Glutamatergic neuron (in vitro differentiated cells): ENCODE measurements around the gene SHROOM4. TPM values are rescaled to one million over a fixed set of nuclear protein-coding genes. Genes with fewer than 3 reads are reported as not detected.

ENCODE experiments used
- DNase-seq: peaks from one replicate; pipeline ENCODE4 v3.0.0; 2022
- H3K27ac Mint-ChIP-seq: one replicate; pipeline ENCODE4 v1.8.0; 2020; ENCODE audit warnings: mild to moderate bottlenecking, mixed read lengths, inconsistent platforms; ENCODE audit not compliant: unreplicated experiment
- H3K27me3 Mint-ChIP-seq: one replicate; pipeline ENCODE4 v1.8.0; 2020; ENCODE audit warnings: mild to moderate bottlenecking, moderate library complexity, mixed read lengths, inconsistent platforms; ENCODE audit not compliant: unreplicated experiment
- H3K36me3 Mint-ChIP-seq: one replicate; pipeline ENCODE4 v1.8.0; 2020; ENCODE audit warnings: mild to moderate bottlenecking, mixed read lengths, inconsistent platforms; ENCODE audit not compliant: unreplicated experiment
- H3K4me1 Mint-ChIP-seq: one replicate; pipeline ENCODE4 v1.8.0; 2020; ENCODE audit warnings: mild to moderate bottlenecking, low read depth, mixed read lengths, inconsistent platforms; ENCODE audit not compliant: unreplicated experiment
- H3K4me3 Mint-ChIP-seq: one replicate; pipeline ENCODE4 v1.8.0; 2020; ENCODE audit warnings: mild to moderate bottlenecking, mixed read lengths, inconsistent platforms; ENCODE audit not compliant: unreplicated experiment
- H3K9me3 Mint-ChIP-seq: one replicate; pipeline ENCODE4 v1.8.0; 2020; ENCODE audit warnings: mild to moderate bottlenecking, moderate library complexity, mixed read lengths, inconsistent platforms; ENCODE audit not compliant: unreplicated experiment
- total RNA-seq: library from RNA; stranded (reverse); fragmentation: NEBNext Ultra II Directional; extraction: Animal tissue kit (Norgen Biotek cat#: 25700); gene quantifications from one replicate; pipeline ENCODE4 v1.2.1, GENCODE V29; 2021; ENCODE audit not compliant: unreplicated experiment
- TF ChIP-seq, protein P1 (sequence below): fragments of 200-600 bp; sonication (generic); IDR thresholded peaks from one replicate; pipeline ENCODE4 v1.5.0; 2021; ENCODE audit not compliant: partially characterized antibody, unreplicated experiment

Gene SHROOM4
- total RNA-seq, 1 donor from 2014 or later = 0.96 TPM

DNA sequence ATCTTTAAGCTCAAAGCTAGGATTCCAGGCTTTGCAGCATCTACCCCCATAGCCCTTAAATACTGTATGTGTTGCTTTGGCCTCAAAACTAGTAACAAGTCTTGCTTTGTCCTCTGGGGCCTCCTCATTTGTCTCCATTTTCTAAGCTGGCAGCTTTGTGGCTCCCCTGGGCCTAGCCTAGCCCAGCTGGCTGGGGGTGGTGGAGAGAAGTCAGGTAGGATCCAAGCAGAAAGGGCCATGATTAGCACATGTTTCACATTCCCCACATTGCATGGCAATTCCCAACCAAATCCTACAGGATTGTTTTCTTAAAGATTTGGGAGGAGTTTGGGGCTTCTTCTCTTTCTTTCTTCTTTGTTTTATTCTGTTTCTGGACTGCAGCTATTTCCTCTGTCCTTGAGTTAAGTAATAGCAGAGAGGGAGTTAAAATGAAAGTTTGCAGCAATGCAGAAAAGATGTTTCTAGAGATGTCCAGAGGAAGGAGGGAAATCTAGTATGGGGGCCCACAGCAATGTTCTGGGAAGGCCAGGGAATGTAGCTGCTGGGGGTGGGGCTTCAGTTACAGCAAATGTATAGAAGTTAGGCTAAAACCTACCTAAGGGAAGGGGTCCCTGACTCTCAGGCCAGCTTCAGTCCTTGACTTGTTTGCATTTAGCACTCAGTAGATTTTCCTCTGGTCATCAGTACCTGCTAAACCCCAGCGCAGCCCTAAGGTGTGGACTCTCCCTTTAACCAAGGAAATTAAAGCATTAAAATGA lies 92.1 kb downstream of the SHROOM4 start:
- Mint-ChIP-seq H3K4me3 (no peak overlapping the region), H3K36me3 (no peaks in the 10 kb centered on the region), H3K27me3 (no peaks in the 10 kb centered on the region), H3K4me1 (peaks cover 6% of the 10 kb centered on the region), H3K9me3 (peaks cover 1% of the 10 kb centered on the region), H3K27ac (no peak overlapping the region)
- TF ChIP-seq, protein P1, sequence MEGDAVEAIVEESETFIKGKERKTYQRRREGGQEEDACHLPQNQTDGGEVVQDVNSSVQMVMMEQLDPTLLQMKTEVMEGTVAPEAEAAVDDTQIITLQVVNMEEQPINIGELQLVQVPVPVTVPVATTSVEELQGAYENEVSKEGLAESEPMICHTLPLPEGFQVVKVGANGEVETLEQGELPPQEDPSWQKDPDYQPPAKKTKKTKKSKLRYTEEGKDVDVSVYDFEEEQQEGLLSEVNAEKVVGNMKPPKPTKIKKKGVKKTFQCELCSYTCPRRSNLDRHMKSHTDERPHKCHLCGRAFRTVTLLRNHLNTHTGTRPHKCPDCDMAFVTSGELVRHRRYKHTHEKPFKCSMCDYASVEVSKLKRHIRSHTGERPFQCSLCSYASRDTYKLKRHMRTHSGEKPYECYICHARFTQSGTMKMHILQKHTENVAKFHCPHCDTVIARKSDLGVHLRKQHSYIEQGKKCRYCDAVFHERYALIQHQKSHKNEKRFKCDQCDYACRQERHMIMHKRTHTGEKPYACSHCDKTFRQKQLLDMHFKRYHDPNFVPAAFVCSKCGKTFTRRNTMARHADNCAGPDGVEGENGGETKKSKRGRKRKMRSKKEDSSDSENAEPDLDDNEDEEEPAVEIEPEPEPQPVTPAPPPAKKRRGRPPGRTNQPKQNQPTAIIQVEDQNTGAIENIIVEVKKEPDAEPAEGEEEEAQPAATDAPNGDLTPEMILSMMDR = no peak
- DNase-seq = no peak

DNA sequence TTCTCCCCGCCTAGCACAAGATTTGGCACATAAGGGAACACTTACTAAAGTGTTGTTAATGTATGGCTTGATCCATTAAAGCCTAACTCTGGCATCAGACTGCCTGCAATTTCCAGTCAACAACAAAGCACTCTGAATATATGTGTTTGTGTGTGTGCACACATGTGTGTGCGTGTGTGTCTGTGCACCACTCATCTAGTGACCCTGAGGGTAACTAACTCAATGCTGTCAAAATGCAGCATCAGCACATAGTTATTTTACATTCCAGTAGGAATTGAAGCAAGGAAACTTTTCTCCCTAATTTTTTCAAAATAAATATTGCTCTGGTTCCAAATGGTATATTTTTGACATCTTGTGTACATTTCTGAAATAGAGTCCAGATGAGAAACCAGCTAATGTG lies 94.4 kb downstream of the SHROOM4 start:
- H3K4me3 Mint-ChIP-seq = no peak overlapping the region
- no peak for DNase-seq
- no peaks in the 10 kb centered on the region for H3K27me3 Mint-ChIP-seq
- no peaks in the 10 kb centered on the region for H3K36me3 Mint-ChIP-seq
- H3K27ac Mint-ChIP-seq = no peak overlapping the region
- TF ChIP-seq, protein P1 = no peak
- H3K4me1 Mint-ChIP-seq = peaks cover 6% of the 10 kb centered on the region
- no peaks in the 10 kb centered on the region for H3K9me3 Mint-ChIP-seq

DNA sequence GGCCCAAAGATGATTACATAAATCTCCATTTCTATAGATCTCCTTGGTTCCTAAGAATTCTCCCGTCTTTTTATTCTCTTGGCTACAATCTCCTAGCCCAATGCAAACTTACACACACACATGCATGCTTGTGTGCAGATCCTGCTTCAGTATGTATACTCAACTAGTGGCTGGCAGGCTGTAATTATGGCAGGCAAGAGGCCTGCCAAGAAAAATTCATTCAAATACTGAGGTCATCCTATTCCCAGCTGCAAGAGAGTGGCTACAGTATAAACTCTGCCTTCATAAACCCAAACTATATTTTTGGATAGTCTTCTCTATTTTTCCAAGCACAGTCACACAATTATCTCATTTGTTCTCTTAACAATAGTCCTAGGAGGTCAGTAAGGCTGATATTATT lies 95.2 kb downstream of the SHROOM4 start:
- Mint-ChIP-seq H3K9me3 (no peaks in the 10 kb centered on the region), H3K4me1 (peaks cover 6% of the 10 kb centered on the region), H3K4me3 (no peak overlapping the region), H3K27ac (no peak overlapping the region), H3K27me3 (no peaks in the 10 kb centered on the region), H3K36me3 (no peaks in the 10 kb centered on the region)
- DNase-seq = no peak
- TF ChIP-seq, protein P1 = no peak

DNA sequence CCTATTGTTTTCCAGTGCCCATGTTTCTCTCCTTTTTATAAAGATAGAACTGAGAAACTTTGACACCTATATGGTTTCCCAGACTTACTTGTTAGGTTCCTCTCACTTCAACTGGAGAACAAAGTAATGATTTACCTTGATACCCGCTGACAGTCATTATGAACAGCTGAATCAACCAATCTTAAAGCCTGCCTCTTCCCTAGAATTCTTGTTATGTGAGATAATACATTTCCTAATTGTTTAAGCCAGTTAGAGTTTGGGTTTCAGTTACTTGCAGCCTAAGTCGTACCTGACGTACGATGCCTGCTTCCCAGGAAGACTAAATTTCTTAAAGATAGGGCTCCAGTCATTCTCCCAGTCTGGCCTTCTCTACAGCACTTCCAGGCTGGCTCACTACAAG lies 97.3 kb downstream of the SHROOM4 start:
- no peaks in the 10 kb centered on the region for H3K9me3 Mint-ChIP-seq
- no peak overlapping the region for H3K4me3 Mint-ChIP-seq
- no peaks in the 10 kb centered on the region for H3K36me3 Mint-ChIP-seq
- peaks cover under 1% of the 10 kb centered on the region for H3K4me1 Mint-ChIP-seq
- H3K27me3 Mint-ChIP-seq = no peaks in the 10 kb centered on the region
- no peak overlapping the region for H3K27ac Mint-ChIP-seq
- no peak for DNase-seq
- TF ChIP-seq, protein P1 = no peak

- no peaks in the 10 kb centered on the region for H3K4me1 Mint-ChIP-seq
- H3K4me3 Mint-ChIP-seq = no peak overlapping the region
- TF ChIP-seq, protein P1 = no peak
- H3K27me3 Mint-ChIP-seq = no peaks in the 10 kb centered on the region
- DNase-seq = no peak
- H3K27ac Mint-ChIP-seq = no peak overlapping the region
- no peaks in the 10 kb centered on the region for H3K9me3 Mint-ChIP-seq
- no peaks in the 10 kb centered on the region for H3K36me3 Mint-ChIP-seq
These were observed 101.2 kb downstream of the SHROOM4 start for GRCh38 chrX:50712777-50713176.
